Osteoblast (primary cell): ENCODE measurements around the gene NOL6. TPM values are rescaled to one million over a fixed set of nuclear protein-coding genes. Genes with fewer than 3 reads are reported as not detected.

ENCODE experiments used
- DNase-seq: peaks from one replicate; pipeline ENCODE4 v3.0.0; 2011; ENCODE audit warnings: low spot score, mixed read lengths; ENCODE audit not compliant: insufficient read length; ENCODE audit errors: missing footprints
- H2AFZ ChIP-seq: 2 replicates; pipeline ENCODE4 v1.6.0; 2011; ENCODE audit warnings: mild to moderate bottlenecking, low read length
- H3K27ac ChIP-seq: 2 replicates; pipeline ENCODE4 v1.5.1; 2011; ENCODE audit warnings: mild to moderate bottlenecking, low read depth, low read length, moderate library complexity
- H3K27me3 ChIP-seq: 2 replicates; pipeline ENCODE4 v1.6.0; 2012; ENCODE audit warnings: mild to moderate bottlenecking, control low read depth, inconsistent platforms, low read length, moderate library complexity; ENCODE audit not compliant: insufficient read depth
- H3K36me3 ChIP-seq: 2 replicates; pipeline ENCODE4 v1.5.1; 2011; ENCODE audit warnings: mild to moderate bottlenecking, low read length, control low read depth, moderate library complexity; ENCODE audit not compliant: insufficient read depth
- H3K4me1 ChIP-seq: 2 replicates; pipeline ENCODE4 v1.5.1; 2011; ENCODE audit warnings: mild to moderate bottlenecking, low read length, control low read depth, moderate library complexity; ENCODE audit not compliant: insufficient read depth
- H3K4me2 ChIP-seq: 2 replicates; pipeline ENCODE4 v1.6.0; 2011; ENCODE audit warnings: mild to moderate bottlenecking, low read length; ENCODE audit not compliant: insufficient read depth
- H3K4me3 ChIP-seq: fragments of 200-600 bp; sonication (generic); 3 replicates; pipeline ENCODE4 v1.5.1; 2012; ENCODE audit warnings: mild to moderate bottlenecking, low read length, inconsistent platforms; ENCODE audit not compliant: insufficient read depth
- H3K79me2 ChIP-seq: 2 replicates; pipeline ENCODE4 v1.6.0; 2012; ENCODE audit warnings: mild to moderate bottlenecking, low read length, control low read depth, inconsistent platforms; ENCODE audit not compliant: insufficient read depth
- H3K9me3 ChIP-seq: 2 replicates; pipeline ENCODE4 v1.5.1; 2011; ENCODE audit warnings: low read depth, low read length, control low read depth
- H4K20me1 ChIP-seq: 2 replicates; pipeline ENCODE4 v1.6.0; 2012; ENCODE audit warnings: mild to moderate bottlenecking, low read length, control low read depth; ENCODE audit not compliant: insufficient read depth
- total RNA-seq: library from RNA; depleted of rRNA; stranded (reverse); fragments of >200 nt; gene quantifications from 2 replicates; pipeline ENCODE4 v1.2.3, GENCODE V29; 2012
- TF ChIP-seq, protein P1 (sequence below): IDR thresholded peaks from 2 replicates; pipeline ENCODE4 v1.5.1; 2011; ENCODE audit warnings: mild to moderate bottlenecking, low read depth, low read length, moderate library complexity; ENCODE audit errors: extremely low read depth

Gene NOL6
- total RNA-seq, 1 donor: 23.5 TPM

DNA sequence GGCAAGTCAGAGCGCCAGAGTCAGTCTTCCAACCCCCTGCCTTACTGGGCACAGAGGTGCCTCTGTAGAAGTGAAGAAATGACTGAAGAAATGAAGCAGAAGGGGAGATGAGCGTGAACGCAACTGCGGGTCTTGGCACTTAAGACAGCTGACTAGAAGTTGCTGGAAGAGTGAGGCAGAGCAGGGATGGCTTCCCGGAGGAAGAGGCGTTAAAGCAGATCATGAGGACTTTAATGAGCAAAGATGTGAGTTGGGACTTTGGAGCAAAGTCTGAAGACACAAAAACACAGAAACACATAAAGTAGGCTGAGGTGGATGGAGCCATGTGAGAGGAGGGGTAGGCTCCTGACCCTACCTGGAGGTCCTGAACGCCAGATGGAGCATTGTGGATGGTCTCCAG, 33.5 kb downstream of the NOL6 start:
- no peaks in the 10 kb centered on the region for H3K79me2 ChIP-seq
- H3K27ac ChIP-seq: no peak overlapping the region
- H3K4me3 ChIP-seq: no peak overlapping the region
- no peak overlapping the region for H3K4me2 ChIP-seq
- peak; percentile 49 for DNase-seq
- no peaks in the 10 kb centered on the region for H3K36me3 ChIP-seq
- no peak overlapping the region for H2AFZ ChIP-seq
- H3K27me3 ChIP-seq: peaks cover 32% of the 10 kb centered on the region
- H4K20me1 ChIP-seq: no peaks in the 10 kb centered on the region
- no peaks in the 10 kb centered on the region for H3K9me3 ChIP-seq
- no peaks in the 10 kb centered on the region for H3K4me1 ChIP-seq
- TF ChIP-seq, protein P1, sequence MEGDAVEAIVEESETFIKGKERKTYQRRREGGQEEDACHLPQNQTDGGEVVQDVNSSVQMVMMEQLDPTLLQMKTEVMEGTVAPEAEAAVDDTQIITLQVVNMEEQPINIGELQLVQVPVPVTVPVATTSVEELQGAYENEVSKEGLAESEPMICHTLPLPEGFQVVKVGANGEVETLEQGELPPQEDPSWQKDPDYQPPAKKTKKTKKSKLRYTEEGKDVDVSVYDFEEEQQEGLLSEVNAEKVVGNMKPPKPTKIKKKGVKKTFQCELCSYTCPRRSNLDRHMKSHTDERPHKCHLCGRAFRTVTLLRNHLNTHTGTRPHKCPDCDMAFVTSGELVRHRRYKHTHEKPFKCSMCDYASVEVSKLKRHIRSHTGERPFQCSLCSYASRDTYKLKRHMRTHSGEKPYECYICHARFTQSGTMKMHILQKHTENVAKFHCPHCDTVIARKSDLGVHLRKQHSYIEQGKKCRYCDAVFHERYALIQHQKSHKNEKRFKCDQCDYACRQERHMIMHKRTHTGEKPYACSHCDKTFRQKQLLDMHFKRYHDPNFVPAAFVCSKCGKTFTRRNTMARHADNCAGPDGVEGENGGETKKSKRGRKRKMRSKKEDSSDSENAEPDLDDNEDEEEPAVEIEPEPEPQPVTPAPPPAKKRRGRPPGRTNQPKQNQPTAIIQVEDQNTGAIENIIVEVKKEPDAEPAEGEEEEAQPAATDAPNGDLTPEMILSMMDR: no peak

DNA sequence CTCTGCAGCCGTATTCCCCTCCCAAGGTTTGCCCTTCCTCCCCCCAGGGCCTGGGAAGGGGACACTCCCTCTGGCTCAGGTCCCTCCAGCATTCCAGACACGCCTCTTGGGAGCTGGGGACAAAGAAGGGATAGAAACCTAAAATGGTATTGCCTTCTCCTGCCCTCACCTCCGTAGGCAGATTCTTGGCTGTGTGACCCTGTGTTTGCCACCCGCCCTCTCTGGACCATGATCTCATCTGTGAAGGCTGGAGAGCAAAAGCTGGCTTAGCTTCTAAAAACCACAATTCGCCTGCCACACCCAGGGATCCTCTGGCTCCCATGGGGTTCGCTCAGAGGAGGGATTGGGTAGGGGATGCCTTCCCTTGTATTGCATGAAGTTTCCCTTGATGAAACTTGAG, 34.0 kb downstream of the NOL6 start:
- Histone ChIP-seq H3K4me3 (no peak overlapping the region), H3K27me3 (peaks cover 36% of the 10 kb centered on the region), H3K4me2 (no peak overlapping the region), H3K36me3 (no peaks in the 10 kb centered on the region), H3K79me2 (no peaks in the 10 kb centered on the region), H3K4me1 (no peaks in the 10 kb centered on the region), H3K9me3 (no peaks in the 10 kb centered on the region), H4K20me1 (no peaks in the 10 kb centered on the region), H3K27ac (no peak overlapping the region), H2AFZ (no peak overlapping the region)
- DNase-seq: peak; percentile 92
- TF ChIP-seq, protein P1: no peak

DNA sequence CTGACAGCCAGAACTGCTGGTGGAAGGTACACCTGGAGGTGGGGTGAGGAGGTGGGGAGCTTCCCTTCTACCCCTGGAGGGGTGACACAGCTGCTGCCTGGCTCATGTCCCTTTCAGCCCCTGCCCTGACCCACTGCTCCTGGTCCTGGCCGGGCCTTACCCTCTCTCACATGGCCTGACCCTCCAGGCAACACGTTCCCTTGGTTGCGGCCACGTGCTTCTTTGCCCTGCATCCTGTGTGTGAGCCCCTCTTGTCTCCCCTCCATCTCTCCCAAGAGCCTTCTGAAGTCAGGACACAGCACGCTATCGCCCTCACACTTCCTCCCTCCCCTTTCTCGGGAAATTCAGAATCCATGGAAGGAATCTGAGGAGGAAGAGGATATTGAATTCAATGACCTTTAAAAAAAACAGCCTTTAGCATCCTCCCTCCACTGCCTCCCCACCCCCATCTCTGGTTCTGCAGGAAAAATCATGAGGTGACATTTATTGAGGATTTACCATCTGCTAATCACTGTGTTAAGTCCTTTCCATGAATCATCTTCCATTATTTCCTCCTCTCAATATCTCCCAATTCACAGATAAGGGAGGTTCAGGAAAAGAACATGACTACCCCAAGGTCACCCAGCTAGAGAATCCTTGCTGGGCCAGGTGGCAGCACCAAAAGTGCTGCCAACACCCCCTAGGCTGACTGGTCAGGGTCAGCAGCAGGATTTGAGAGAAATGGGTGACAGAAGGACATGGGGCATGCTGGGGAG, 34.6 kb downstream of the NOL6 start:
- no peak overlapping the region for H3K27ac ChIP-seq
- no peak overlapping the region for H2AFZ ChIP-seq
- H4K20me1 ChIP-seq: no peaks in the 10 kb centered on the region
- H3K4me1 ChIP-seq: no peaks in the 10 kb centered on the region
- no peak overlapping the region for H3K4me2 ChIP-seq
- no peaks in the 10 kb centered on the region for H3K36me3 ChIP-seq
- H3K79me2 ChIP-seq: no peaks in the 10 kb centered on the region
- H3K27me3 ChIP-seq: peaks cover 41% of the 10 kb centered on the region
- H3K4me3 ChIP-seq: no peak overlapping the region
- no peaks in the 10 kb centered on the region for H3K9me3 ChIP-seq
- peak; percentile 58 for DNase-seq
- TF ChIP-seq, protein P1: no peak

DNA sequence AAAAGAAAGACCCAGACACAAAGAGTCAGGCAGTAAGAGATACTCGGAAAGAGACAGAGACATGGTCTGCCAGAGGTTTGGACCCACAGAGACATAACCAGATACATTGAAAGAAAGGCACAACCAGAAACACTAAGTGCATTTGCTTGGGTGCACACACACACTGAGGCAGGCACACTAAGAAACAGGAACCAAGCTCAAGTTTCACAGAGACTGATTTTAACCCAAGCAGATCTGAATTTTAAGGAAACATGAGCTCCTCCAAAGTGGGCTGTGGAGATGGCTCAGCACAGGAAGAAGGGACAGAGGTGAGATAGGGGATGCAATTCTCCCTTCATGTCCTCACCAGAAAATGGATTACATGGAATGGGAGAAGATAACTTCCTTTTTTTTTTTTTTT, 35.8 kb downstream of the NOL6 start:
- Histone ChIP-seq H3K9me3 (no peaks in the 10 kb centered on the region), H3K4me3 (no peak overlapping the region), H3K79me2 (no peaks in the 10 kb centered on the region), H3K36me3 (no peaks in the 10 kb centered on the region), H3K4me1 (no peaks in the 10 kb centered on the region), H3K27ac (no peak overlapping the region), H2AFZ (no peak overlapping the region), H3K27me3 (peaks cover 41% of the 10 kb centered on the region), H3K4me2 (no peak overlapping the region), H4K20me1 (no peaks in the 10 kb centered on the region)
- no peak for DNase-seq
- TF ChIP-seq, protein P1: no peak
